Inflammatory macrophage treated with lipopolysaccharide for 1 hour (primary cell): Measurements from ENCODE around the gene NVL.
"Not testable (repeated sequence)": the region's sequence is repeated elsewhere in the genome, so short reads cannot be mapped to it uniquely, and the experiment has no call there.

Source experiments
- DNase-seq, 2 donors: peaks; one replicate each; pipeline ENCODE4 v3.0.0-alpha.2; 2020 to 2022

The NVL gene

DNA sequence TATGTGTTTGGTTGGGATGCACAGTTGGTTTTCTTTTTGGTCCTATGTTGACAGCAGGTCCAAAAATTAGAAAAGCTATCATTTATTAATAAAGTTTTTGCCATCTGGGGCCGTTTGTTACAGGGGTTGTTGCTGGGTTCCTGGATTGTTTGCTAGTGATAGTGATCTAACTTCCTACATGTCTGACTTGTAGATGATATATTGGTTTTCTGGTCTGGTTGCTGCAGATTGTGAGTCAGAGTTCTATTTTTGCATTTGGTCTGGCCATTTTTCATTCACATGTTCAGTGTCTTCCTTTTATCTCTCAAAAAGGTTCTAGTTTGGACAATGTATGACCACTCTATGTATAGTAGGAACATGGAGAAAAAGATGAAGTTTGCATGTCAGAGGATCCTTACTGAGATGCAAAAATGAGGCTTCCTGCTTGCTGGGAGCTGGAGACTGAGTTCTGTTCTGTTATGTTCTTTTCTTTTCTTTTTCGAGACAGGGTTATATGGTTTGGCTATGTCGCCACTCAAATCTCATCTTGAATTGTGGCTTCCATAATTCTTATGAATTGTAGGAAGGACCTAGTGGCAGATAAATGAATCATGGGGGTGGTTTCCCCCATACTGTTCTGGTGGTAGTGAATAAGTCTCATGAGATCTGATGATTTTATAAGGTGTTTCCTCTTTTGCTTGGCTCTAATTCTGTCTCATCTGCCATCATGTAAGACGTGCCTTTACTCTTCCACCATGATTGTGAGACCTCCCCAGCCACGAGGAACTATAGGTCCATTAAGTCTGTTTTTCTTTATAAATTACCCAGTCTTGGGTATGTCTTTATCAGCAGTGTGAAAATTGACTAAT, 4.2 kb upstream of the NVL start:
- DNase-seq: peak; percentile 52 to 82

DNA sequence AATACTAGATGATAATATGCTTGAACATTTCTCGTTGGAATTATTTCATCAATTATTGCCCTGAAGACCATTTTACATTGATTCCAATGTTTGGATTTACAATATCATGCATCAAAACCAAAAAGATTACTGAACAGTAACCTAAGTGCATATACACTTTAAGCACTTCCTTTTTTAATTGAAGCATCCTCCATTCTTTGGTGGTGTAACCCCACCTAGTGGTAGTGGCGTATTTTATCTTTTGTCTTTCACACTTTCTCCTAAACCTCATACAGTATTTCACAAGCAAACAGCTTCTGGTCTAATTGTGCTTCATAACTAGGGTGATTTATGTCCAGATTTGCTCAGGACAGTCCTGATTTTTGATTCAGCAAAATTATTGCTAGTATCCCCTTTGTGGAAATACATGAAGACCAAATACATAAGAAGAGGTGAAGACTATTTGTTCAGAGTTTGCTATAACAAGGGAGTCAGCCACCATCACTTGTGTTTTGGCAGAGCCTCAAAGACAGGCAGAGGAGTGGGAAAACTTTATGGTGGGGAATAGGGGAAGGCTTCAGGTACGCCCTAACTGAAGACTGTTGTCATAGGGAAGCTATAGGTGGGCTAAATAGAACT, 3.4 kb upstream of the NVL start:
- DNase-seq: peak; percentile 79 to 89

DNA sequence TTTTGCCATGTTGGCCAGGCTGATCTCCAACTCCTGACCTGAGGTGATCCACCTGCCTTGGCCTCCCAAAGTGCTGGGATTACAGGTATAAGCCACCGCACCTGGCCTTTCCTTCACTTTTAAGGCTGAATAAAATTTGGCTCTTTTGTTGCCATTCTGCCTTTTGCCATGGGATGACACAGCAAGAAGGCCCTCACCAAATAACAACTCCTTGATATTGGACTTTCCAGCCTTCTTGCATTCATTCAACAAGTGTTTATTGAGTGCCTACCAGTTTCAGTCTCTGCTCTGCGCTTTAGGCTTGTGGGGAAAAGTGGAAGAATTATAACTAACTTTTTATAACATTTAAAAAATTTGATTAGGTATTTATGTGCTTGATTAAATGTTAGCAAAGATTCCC, 1.9 kb upstream of the NVL start:
- DNase-seq: no peak

DNA sequence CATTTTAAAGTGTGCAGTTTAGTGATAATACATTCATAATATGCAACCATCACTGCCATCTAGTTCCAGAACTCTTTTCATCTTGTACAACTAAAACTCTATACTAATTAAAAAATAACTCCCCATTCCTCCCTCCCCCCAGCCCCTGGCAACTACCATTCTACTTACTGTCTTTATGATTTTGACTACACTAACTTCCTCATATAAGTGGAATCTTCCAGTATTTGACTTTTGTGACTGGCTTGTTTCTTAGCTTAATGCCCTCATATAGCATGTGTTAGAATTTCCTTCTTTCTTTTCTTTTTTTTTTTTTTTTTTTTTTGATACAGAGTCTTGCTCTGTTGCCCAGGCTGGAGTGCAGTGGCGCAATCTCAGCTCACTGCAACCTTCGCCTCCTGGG, 1.4 kb upstream of the NVL start:
- DNase-seq: no peak

DNA sequence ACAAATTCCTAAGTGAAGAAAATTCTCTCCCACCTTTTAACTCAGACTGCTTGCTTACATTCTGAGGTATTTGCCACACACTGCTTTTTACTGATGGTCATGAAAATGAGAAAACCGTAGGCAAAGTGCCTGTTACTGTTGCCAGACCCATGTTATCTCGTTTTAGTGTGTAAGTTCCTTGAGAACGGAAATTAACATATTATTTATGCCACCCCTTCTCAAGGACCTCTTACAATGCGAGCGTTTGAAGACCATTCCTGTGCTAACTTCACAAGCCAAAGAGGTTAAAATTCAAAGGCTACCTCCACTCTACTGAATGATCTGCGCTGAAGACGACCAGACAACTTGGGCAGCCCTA, 509 bp downstream of the NVL start:
- DNase-seq: no peak

DNA sequence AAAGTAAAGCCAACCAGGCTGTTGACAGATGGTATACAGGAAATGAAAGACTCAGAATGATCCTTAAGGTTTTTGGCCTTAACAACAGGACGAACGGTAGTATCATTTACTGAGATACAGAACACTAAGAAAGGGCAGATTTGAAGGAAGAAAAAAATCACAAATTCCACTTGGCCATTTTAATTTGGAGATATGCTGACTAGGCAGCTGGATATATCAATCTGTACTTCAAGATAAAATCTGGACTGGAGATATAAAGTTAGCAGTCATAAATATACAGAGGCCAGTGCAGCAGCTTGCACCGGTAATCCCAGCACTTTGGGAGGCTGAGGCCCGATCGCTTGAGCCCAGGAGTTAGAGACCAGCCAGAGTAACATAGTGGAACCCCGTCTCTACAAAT, 1.3 kb downstream of the NVL start:
- no peak for DNase-seq

DNA sequence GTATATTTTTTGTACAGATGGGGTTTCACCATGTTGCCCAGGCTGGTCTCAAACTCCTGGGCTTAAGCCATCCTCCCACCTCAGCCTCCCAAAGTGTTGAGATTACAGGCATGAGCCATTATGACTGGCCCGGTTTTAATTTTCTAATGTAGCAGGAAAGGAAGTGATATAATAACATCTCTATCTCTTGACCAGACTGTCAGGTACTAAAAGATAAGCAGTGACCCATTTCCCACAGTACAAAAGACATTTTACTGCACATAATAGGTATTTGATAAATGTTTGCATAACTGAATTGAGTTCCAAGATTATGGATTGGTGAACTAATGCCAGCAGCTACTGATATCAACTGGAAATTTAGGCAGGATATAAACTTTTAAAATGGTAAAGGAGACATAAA, 4.0 kb downstream of the NVL start:
- no peak for DNase-seq

DNA sequence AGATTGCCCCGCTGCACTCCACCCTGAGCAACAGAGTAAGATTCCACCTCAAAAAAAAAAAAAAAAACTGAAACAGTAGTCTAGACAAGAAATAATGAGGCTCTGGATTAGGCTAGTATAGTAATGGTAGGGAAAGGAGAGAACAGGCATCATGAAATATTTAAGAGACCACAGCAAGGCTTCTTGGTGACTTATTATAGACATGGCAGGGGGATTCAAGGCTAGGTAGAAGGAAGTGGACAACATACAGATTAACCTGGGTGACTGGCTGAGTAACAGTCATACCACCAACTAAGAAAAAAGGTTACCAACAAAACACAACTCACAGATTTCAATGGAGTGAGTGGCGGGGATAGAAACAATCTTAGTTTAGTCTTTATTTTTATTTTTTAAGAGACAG, 8.3 kb downstream of the NVL start:
- DNase-seq: no peak

DNA sequence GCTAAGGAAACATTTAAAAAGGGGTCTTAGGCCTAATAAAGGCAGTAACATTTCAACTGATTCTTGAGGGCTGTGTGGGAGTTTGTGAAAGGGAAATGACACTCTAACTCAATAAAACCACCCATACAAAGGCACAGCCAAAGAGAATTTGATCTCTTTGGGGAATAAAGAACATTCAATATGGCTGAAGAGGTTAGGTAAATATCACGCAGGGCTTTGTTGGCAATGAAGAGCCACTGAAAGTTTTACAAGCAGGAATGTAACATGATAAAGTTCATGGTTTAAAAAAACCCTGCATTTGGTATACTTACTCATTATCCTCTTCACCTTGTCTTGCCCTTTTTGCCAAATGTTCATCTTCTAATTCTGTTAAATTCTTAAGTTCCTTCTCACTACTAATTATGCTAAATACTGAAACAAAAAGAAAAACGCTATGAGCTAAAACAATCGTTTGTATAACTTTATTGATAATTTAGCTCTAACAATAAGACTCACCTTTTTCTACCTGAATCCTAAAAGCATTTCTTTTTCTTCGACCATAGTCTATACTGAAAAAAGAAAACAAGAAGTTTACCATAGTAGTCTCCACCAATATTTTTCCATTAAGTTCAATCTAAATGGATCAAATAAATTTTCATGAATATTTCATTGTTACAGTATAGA, 12.5 kb downstream of the NVL start:
- no peak for DNase-seq

DNA sequence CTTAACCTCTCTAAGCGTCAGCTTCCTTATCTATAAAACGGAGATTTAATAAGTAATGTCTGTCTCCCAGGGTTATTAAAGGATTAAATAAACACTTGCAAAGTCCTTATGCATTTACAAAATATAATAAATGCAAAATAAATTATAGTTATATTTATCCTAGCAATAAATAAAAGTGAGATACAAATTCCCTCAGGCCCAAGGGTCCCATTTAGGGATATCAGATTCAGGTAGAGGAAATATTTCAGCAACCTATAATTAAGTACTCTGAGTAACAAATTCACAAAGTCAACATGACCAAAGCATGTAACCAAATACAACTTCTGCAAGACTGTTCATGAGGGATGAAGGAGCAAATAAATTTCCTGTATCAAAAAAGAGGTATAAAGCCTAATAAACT, 17.9 kb downstream of the NVL start:
- no peak for DNase-seq

DNA sequence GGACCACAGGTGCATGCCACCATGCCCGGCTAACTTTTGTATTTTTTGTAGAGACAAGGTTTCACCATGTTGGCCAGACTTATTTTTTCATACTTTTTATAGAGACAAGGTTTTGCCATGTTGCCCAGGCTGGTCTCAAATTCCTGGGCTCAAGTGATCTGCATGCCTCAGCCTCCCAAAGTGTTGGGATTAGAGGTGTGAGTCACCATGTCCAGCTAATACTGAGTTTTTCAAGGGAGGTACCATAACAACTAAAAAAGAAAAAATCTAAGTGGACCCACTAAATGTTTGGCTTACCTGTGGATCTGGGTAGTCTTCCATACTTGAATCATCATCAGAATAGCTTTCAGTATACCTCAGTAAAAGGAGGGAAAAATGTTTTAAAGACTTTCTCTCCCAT, 18.5 kb downstream of the NVL start:
- DNase-seq: not testable (repeated sequence)

DNA sequence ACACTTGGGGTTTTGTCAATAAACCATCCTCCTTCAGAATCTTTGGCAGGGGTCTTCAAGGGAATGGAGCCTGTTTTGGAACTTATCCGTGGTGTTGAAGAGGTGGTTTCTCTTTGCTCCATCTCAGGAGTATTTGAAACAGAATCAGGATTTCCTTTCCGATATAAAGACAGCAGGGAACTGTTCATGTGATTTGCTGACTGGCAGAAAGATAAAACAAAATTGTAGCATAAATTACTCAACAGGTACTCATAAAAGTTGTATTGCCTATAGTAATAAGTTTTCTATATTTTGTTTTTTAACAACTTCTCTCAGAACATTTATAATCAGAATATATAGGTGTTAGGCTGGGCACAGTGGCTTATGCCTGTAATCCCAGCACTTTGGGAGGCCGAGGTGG, 21.9 kb downstream of the NVL start:
- DNase-seq: no peak

DNA sequence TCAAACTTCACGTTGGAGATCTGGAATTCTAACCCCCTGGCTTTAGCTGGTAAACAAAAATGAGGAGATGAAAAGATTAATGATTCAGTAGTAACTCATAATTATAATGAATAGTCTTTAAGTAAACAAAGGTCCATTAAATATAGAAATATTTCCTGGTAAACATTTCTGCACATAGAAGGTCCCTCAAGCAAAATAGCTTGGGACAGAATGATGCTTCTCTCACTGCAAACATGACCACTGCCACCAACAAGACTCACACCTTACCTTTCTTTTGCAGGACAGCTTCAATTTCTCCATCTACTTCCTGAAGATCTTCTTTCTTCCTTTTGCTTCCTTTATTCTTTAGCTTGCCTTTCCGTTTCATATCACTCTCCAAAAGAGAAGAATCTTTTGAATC, 25.2 kb downstream of the NVL start:
- no peak for DNase-seq

DNA sequence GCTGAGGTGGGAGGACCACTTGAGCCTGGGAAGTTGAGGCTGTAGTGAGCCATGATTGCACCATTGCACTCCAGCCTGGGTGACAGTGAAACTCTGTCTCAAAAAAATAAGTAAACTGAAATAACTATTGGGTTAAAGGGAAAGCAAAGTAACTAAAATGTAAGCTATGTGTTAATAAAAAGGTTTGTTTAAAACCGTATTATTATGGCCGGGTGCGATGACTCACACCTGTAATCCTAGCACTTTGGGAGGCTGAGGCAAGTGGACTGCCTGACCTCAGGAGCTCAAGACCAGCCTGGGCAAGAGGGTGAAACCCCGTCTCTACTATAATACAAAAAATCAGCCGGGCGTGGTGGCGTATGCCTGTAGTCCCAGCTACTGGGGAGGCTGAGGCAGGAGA, 27.0 kb downstream of the NVL start:
- no peak for DNase-seq

DNA sequence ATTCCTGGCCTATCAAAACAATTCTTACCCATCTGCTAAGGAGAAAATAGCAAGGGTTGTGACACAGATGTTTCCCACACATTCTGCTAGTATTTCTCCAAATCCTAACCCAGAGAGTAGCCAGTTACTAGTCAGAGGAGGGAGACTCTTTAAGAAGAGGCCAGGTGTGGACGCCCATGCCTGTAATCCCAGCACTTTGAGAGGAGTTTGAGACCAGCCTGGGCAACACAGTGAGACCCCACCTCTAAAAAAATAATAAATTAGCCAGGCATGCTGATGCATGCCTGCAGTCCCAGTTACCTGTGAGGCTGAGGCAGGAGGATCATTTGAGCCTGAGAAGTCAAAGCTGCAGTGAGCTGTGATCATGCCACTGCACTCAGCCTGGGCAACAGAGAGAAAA, 28.6 kb downstream of the NVL start:
- no peak for DNase-seq

DNA sequence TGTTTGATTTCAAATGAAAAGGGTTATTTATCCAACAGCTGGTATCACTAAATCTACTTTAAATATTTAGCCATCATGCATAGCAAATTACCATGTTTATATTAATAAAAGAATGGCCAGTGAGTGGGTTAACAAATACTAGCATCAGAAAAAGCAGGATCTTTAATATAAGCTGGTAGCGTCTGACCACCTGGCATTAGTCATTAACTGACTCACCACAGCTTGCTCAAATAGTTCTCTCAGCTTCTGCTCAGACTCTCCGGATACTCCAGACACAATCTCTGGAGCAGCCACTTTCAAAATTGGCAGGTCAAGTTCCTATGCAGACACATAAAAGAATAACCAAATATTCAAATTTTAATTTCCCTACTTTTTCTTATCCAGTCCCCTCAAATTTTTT, 29.6 kb downstream of the NVL start:
- no peak for DNase-seq

DNA sequence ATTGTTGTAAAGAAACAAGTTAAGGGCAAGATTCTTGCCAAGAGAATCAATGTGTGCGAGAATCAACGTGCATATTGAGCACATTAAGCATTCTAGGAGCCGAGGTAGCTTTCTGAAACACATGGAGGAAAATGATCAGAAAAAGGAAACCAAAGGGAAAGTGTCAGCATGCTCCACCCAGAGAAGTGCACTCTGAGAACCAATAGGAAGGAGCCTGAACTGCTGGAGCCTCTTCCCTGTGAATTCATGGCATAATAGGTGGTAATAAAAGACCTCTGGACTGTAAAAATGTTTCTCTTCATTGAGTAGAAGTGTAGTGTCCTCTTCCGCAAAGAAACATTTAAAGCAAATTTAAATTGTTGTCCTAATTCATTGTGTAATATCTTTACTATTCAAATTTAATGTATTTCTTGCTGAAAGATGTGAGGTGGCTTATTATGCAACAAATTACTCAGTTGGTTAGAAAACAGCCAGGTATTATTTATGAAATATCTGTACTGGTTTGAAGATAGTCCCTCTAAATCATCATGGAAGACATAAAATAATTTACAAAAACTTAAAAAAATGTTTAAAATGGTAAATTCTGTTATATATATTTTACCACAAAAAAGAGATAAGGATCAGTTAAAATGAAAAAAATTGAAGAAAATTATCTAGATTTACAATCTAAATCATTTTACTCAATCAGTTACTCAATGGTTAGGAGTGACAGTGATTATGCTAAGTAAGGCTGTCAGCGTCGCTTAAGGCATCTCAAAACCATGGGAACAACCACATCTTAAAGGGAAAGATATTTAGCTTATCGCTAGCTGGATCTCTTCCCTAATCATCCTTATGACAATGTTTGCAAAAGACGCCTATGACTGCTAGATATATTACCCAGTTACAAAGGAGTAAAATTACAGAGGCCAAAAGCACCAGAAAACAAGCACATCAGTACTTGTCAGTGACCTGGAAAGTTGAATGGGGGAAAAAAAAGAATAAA, 31.3 kb downstream of the NVL start:
- no peak for DNase-seq

DNA sequence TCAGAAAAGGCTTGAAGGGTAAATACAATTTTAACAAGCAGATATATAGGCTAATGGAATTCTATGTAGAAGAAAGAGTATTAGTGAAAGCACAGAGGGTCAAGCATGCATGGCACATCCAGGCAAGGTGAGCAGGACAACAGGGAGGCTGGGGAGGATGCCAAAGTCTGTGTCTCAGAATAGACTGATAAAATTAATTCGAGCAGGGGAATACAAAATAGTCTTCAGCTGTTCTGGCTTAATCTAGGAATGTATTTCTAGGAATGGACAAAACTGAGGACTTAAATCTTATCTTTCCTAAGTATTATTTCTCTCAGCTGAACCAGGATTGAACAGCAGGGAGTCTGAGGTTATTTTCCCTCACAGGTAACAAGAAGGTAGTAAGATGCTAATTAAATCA, 35.2 kb downstream of the NVL start:
- no peak for DNase-seq

DNA sequence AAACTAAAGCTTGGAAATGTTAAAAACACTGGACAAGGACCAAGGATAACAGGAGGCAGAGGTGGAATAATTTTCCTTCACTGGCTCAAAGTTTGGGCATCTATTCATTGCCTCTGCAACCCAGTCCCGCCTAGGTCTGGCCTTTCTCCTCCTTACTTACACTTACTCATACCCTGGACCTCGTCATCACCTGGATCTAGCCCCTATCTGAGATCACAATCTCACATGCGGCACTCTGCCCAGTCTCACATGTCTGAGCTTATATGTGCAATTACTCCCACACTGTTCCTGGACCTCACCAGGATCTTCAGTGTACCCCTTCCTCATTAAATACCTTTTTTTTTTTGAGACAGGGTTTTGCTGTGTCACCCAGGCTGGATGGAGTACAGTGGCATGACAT, 37.6 kb downstream of the NVL start:
- no peak for DNase-seq

DNA sequence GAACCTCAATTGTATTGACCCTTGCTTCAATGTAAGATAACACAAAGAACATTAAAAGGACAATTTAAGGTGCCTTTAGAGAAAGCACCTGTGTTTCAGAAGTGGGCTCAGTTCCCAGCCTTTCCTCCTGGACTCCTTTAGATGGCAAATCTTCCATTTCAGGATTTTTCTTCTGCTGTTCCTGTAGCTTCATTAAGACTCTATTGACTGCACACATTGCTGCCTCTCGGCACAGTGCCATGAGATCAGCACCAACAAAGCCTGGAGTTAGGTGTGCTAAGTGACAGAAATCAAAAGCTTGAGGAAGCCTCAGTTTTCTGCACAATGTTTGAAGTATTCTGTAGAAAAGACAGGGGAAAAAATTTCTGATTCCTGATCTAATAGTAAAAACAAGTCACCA, 40.6 kb downstream of the NVL start:
- DNase-seq: no peak

DNA sequence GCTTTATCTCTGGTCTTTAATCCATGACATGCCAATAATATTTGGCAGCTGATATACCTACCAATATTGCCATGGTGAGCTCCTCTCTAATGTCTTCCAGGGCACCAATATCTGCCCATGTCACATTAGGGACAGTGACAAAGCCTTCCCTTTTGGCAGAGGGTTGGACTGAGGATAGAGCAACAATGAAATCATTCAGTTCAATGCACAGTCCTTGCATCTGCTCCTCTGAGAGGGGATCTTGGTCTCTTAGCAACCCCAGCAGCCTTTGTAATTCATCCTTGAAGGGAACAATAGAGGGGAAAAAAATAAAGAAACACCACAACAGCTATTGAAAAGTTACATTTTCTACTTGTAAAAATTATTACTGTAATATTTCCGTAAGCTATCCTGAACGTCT, 42.3 kb downstream of the NVL start:
- DNase-seq: no peak

DNA sequence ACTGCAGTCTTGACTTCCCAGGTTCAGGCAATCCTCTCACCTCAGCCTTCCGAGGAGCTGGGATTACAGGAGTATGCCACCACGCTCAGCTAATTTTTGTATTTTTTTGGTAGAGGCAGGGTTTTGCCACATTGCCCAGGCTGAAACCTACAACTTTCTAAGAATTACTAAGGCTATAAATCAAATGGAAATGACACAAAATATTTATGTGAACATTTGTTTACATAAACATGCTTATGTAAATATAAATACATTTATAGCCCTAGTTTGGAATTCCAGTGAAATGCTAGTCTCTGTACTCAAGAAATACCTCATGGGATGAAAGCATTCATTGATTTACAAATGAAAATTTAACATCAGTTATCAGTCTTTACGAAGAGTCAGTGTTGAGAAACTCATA, 47.8 kb downstream of the NVL start:
- no peak for DNase-seq
